Fibroblast of skin of scalp (primary cell): ENCODE data around the gene HSD17B11. TPM values are rescaled to one million over a fixed set of nuclear protein-coding genes. Genes with fewer than 3 reads are reported as not detected.
"Not testable (repeated sequence)": the region's sequence is repeated elsewhere in the genome, so short reads cannot be mapped to it uniquely, and the experiment has no call there.

Experiments used
- DNase-seq: peaks from one replicate; pipeline ENCODE4 v3.0.0-alpha.2; 2013
- polyA plus RNA-seq, 2 experiments: library from polyadenylated mRNA; unstranded; fragments of 120-200 nt; gene quantifications; one replicate each; pipeline ENCODE4 v1.2.1, GENCODE V29; 2013; ENCODE audit not compliant: insufficient read length in 2 of 2

Gene HSD17B11
- 11.9 TPM for polyA plus RNA-seq (2013, experiment 1 of 2; ENCODE audit: insufficient read length)
- 15.4 TPM for polyA plus RNA-seq (2013, experiment 2 of 2; ENCODE audit: insufficient read length)

GRCh38 chr4:87390891-87391575, at the start of gene HSD17B11:
Gene HSD17B11 (minus strand): TSS chr4:87391188. CDS start chr4:87391070, 118 bp downstream.
- peak; percentile 91 for DNase-seq

- DNase-seq, result no peak
These were observed 42.4 kb upstream of the HSD17B11 start for GRCh38 chr4:87433342-87433741.

- no peak for DNase-seq
These were observed 39.0 kb upstream of the HSD17B11 start for GRCh38 chr4:87430038-87430437.

GRCh38 chr4:87428979-87429378, 38.0 kb upstream of the HSD17B11 start:
- DNase-seq, result no peak

- DNase-seq, result no peak
These were observed 36.5 kb upstream of the HSD17B11 start for GRCh38 chr4:87427518-87427868.

- no peak for DNase-seq
These were observed 36.0 kb upstream of the HSD17B11 start for GRCh38 chr4:87426865-87427517.

- no peak for DNase-seq
These were observed 34.7 kb upstream of the HSD17B11 start for GRCh38 chr4:87425711-87426110.

- not testable (repeated sequence) for DNase-seq
These were observed 33.1 kb upstream of the HSD17B11 start for GRCh38 chr4:87424099-87424543.

GRCh38 chr4:87423317-87424098, 32.5 kb upstream of the HSD17B11 start:
- peak; percentile 8 for DNase-seq

GRCh38 chr4:87422104-87423052, 31.4 kb upstream of the HSD17B11 start, which contains the start of gene NUDT9:
Gene NUDT9 (plus strand): TSS chr4:87422573. CDS start chr4:87422906, 333 bp downstream.
- DNase-seq, result peak; percentile 96

GRCh38 chr4:87420276-87420830, 29.4 kb upstream of the HSD17B11 start:
- DNase-seq, result no peak

GRCh38 chr4:87419578-87420249, 28.7 kb upstream of the HSD17B11 start:
- DNase-seq, result no peak

- DNase-seq, result not testable (repeated sequence)
These were observed 27.4 kb upstream of the HSD17B11 start for GRCh38 chr4:87418410-87418809.

- no peak for DNase-seq
These were observed 26.0 kb upstream of the HSD17B11 start for GRCh38 chr4:87416965-87417364.

GRCh38 chr4:87414816-87415215, 23.8 kb upstream of the HSD17B11 start:
- no peak for DNase-seq

GRCh38 chr4:87410679-87411078, 19.7 kb upstream of the HSD17B11 start:
- no peak for DNase-seq

- DNase-seq, result no peak
These were observed 19.2 kb upstream of the HSD17B11 start for GRCh38 chr4:87410157-87410556.

- DNase-seq, result no peak
These were observed 18.5 kb upstream of the HSD17B11 start for GRCh38 chr4:87409420-87409939.

GRCh38 chr4:87406902-87407301, 15.9 kb upstream of the HSD17B11 start:
- DNase-seq, result not testable (repeated sequence)

GRCh38 chr4:87406462-87406861, 15.5 kb upstream of the HSD17B11 start:
- DNase-seq, result no peak
